HG02678 (cell line): ENCODE results near the gene ARHGAP40.
A peak's percentile ranks its signal among the peaks of the same experiment; 100 is the strongest.

Source experiments
- ATAC-seq: cut with Tn5 transposase; IDR thresholded peaks from one replicate; pipeline ENCODE4 v1.9.1; 2021; ENCODE audit warnings: mild to moderate bottlenecking, moderate library complexity; ENCODE audit not compliant: unreplicated experiment

The ARHGAP40 gene

GRCh38 chr20:38674092-38674764, 72.6 kb downstream of the ARHGAP40 start:
- peak; percentile 51 for ATAC-seq

GRCh38 chr20:38674765-38675133, 73.1 kb downstream of the ARHGAP40 start:
- ATAC-seq = no peak

GRCh38 chr20:38676576-38676975, 75.0 kb downstream of the ARHGAP40 start:
- no peak for ATAC-seq

- no peak for ATAC-seq
Measured at GRCh38 chr20:38680500-38681306, 79.1 kb downstream of the ARHGAP40 start.

- ATAC-seq = no peak
Measured at GRCh38 chr20:38685271-38685670, 83.7 kb downstream of the ARHGAP40 start.

- ATAC-seq = no peak
Measured at GRCh38 chr20:38685853-38686473, 84.4 kb downstream of the ARHGAP40 start.

GRCh38 chr20:38692436-38693411, 91.1 kb downstream of the ARHGAP40 start:
- no peak for ATAC-seq

GRCh38 chr20:38697306-38697705, 95.7 kb downstream of the ARHGAP40 start:
- no peak for ATAC-seq

GRCh38 chr20:38698541-38698940, 96.9 kb downstream of the ARHGAP40 start:
- ATAC-seq = no peak

GRCh38 chr20:38700141-38700540, 98.5 kb downstream of the ARHGAP40 start:
- no peak for ATAC-seq
